PC-9 (cell line): ENCODE data around the gene PHLPP1.

Source experiments
- CTCF ChIP-seq: fragments of 200-600 bp; sonication (generic); conservative IDR thresholded peaks from 2 replicates; pipeline ENCODE4 v1.6.1; 2017; ENCODE audit warnings: mixed run types, antibody characterized with exemption, mild to moderate bottlenecking, moderate library complexity
- EZH2 ChIP-seq: fragments of 200-600 bp; sonication (generic); IDR thresholded peaks from 2 replicates; pipeline ENCODE4 v1.8.0; 2017; ENCODE audit warnings: antibody characterized with exemption, low read depth

DNA sequence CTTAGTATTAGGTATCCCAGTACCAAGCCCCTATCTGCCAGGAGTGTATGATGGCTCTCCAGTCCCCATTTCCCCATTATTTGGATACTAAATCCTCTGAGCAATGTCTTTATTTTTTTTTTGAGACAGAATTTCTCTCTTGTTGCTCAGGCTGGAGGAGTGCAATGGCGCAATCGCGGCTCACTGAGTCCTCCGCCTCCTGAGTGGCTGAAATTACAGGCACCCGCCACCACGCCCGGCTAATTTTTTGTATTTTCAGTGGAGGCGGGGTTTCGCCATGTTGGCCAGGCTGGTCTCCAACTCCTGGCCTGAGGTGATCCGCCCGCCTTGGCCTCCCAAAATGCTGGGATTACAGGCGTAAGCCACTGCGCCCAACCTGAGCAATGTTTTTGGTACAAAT, 3.6 kb upstream of the PHLPP1 start:
- TF ChIP-seq CTCF, result no peak
- TF ChIP-seq EZH2, result no peak
